Measurements from ENCODE around the gene SMG6.

GRCh38 chr17:2244545-2245525, 58.8 kb downstream of the SMG6 start:
- TF ChIP-seq CTCF (IDR thresholded peaks at IDR 0.05) (peak in 5 of 7 experiments; percentile 94 to 98 (median 96)), POLR2A (IDR thresholded peaks at IDR 0.05) (no peak), POLR2AphosphoS5 (IDR thresholded peaks at IDR 0.05) (peak; percentile 51 to 89 (median 61))
